ENCODE measurements around the gene ASAP3.

GRCh38 chr1:23397908-23398307 lies 86.1 kb downstream of the ASAP3 start:
- no peak for TF ChIP-seq CTCF (IDR thresholded peaks at IDR 0.05)
- no peak for TF ChIP-seq EZH2phosphoT487 (IDR thresholded peaks at IDR 0.05)

Data from neural progenitor cell (in vitro differentiated cells).